Activated B cell treated with CpG ODN at 0.5 μM for 24 hours (primary cell): ENCODE data around the gene PDLIM7. TPM values are rescaled to one million over a fixed set of nuclear protein-coding genes. Genes with fewer than 3 reads are reported as not detected.
"Not testable (repeated sequence)": the region's sequence is repeated elsewhere in the genome, so short reads cannot be mapped to it uniquely, and the experiment has no call there.

Experiments used
- ATAC-seq: fragments of 200-7000 bp; cut with Tn5 transposase; one replicate; pipeline ENCODE4 v1.10.0; 2021; ENCODE audit warnings: low read depth, mild to moderate bottlenecking, moderate library complexity
- CTCF ChIA-PET: fragments of 350-600 bp; sonication (Branson Sonifier 250); formaldehyde crosslinking; loops from one replicate; lab custom pipeline; 2021; ENCODE audit warnings: antibody characterized with exemption; lab: Charles Lee
- POLR2A ChIA-PET: fragments of 350-600 bp; sonication (Branson Sonifier 250); formaldehyde crosslinking; loops from one replicate; lab custom pipeline; 2021; ENCODE audit warnings: antibody characterized with exemption; lab: Charles Lee
- DNase-seq: peaks from one replicate; pipeline ENCODE4 v3.0.0; 2022
- H3K27ac Mint-ChIP-seq: one replicate; pipeline ENCODE4 v1.8.0; 2020; ENCODE audit warnings: mixed read lengths
- H3K27me3 Mint-ChIP-seq: one replicate; pipeline ENCODE4 v1.8.0; 2021; ENCODE audit warnings: mixed read lengths
- H3K36me3 Mint-ChIP-seq: one replicate; pipeline ENCODE4 v1.8.0; 2021; ENCODE audit warnings: low read depth, mixed read lengths
- H3K4me1 Mint-ChIP-seq: one replicate; pipeline ENCODE4 v1.8.0; 2021; ENCODE audit warnings: mixed read lengths
- H3K4me3 Mint-ChIP-seq: one replicate; pipeline ENCODE4 v1.8.0; 2020; ENCODE audit warnings: mild to moderate bottlenecking, mixed read lengths
- H3K9me3 Mint-ChIP-seq: one replicate; pipeline ENCODE4 v1.8.0; 2020; ENCODE audit warnings: mixed read lengths
- CTCF ChIP-seq: fragments of 200-600 bp; IDR thresholded peaks from one replicate; pipeline ENCODE4 v1.8.0; 2022; ENCODE audit warnings: antibody characterized with exemption, mild to moderate bottlenecking
- intact Hi-C: fragments of 100-400 bp; cut with micrococcal nuclease; formaldehyde crosslinking; loops from one replicate; pipeline ENCODE4 v1.15.1; 2024
- total RNA-seq: library from RNA; stranded (reverse); gene quantifications from 2 replicates; pipeline ENCODE4 v1.2.3, GENCODE V29; 2022

Gene PDLIM7
- total RNA-seq, 1 donor from 2014 or later = 17.7 TPM

DNA sequence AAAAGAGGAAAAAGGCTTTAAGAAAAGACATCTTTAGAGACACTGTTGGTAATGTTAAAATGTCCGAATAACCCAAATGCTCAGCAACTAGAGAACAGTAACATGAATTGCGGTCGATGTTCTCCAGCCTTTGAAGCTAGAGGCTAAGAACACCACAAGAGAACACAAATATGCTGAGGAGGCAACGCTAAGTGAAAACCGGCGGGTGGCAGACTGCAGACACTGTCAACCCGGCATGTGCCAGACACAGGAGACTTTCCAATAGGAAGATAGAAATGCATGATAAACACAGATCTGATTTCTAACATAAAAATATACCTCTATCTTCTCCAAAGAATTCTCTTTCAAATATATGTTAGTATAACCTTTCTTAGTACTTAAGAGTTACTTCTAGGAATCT is 37.7 kb upstream of the PDLIM7 start:
- DNase-seq = no peak
- ChIA-PET POLR2A (no interaction called here), CTCF (no interaction called here)
- TF ChIP-seq CTCF = no peak
- intact Hi-C loops = no loop called here
- ATAC-seq = no peak
- Mint-ChIP-seq H3K4me3 (no peak overlapping the region), H3K27ac (no peak overlapping the region), H3K4me1 (no peaks in the 10 kb centered on the region), H3K9me3 (no peaks in the 10 kb centered on the region), H3K27me3 (no peaks in the 10 kb centered on the region), H3K36me3 (peaks cover 75% of the 10 kb centered on the region)

DNA sequence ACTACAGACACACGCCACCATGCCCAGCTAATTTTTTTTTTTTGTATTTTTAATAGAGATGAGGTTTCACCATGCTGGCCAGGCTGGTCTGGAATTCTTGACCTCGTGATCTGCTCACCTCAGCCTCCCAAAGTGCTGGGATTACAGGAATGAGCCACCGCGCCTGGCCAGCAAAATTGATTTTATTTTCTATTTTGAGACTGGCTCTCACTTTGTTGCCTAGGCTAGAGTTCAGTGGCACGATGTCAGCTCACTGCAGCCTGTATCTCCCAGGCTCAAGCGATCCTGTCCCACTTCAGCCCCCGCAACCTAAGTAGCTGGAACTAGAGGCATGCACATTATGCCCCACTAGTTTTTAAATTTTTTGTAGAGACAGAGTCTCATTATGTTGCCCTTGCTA is 37.0 kb upstream of the PDLIM7 start:
- CTCF ChIA-PET, ATAC-seq: not testable (repeated sequence)
- H3K36me3 Mint-ChIP-seq = peaks cover 73% of the 10 kb centered on the region

GRCh38 chr5:177531209-177531940 is 34.0 kb upstream of the PDLIM7 start:
- no peak for ATAC-seq
- ChIA-PET CTCF (interaction anchor here (0.8 kb wide), 1 partner anchor 10 kb away, joined by 3 read pairs; no protein-coding TSS in a partner anchor), POLR2A (interaction anchor here (0.6 kb wide), 1 partner anchor 28 kb away, joined by 4 read pairs; no protein-coding TSS in a partner anchor)
- no peak overlapping the region for H3K4me3 Mint-ChIP-seq
- no peak for TF ChIP-seq CTCF
- intact Hi-C loops = no loop called here
- peaks cover 49% of the 10 kb centered on the region for H3K36me3 Mint-ChIP-seq
- H3K27me3 Mint-ChIP-seq = no peaks in the 10 kb centered on the region
- no peak for DNase-seq
- H3K4me1 Mint-ChIP-seq = no peaks in the 10 kb centered on the region
- H3K9me3 Mint-ChIP-seq = no peaks in the 10 kb centered on the region
- no peak overlapping the region for H3K27ac Mint-ChIP-seq

More for the DNA sequence above, 37.0 kb upstream of the PDLIM7 start:
- H3K4me1 Mint-ChIP-seq, POLR2A ChIA-PET, DNase-seq, H3K27me3 Mint-ChIP-seq, intact Hi-C loops, H3K4me3 Mint-ChIP-seq, H3K9me3 Mint-ChIP-seq, H3K27ac Mint-ChIP-seq: not testable (repeated sequence)

GRCh38 chr5:177530638-177531037 is 33.2 kb upstream of the PDLIM7 start:
- ChIA-PET CTCF (interaction anchor here (0.8 kb wide), 1 partner anchor 9 kb away, joined by 3 read pairs; no protein-coding TSS in a partner anchor), POLR2A (interaction anchor here (0.6 kb wide), 1 partner anchor 27 kb away, joined by 4 read pairs; no protein-coding TSS in a partner anchor)
- no peak for DNase-seq
- no peak for TF ChIP-seq CTCF
- Mint-ChIP-seq H3K9me3 (no peaks in the 10 kb centered on the region), H3K36me3 (peaks cover 46% of the 10 kb centered on the region), H3K27me3 (no peaks in the 10 kb centered on the region), H3K4me3 (no peak overlapping the region), H3K4me1 (no peaks in the 10 kb centered on the region), H3K27ac (no peak overlapping the region)
- intact Hi-C loops = no loop called here
- no peak for ATAC-seq

DNA sequence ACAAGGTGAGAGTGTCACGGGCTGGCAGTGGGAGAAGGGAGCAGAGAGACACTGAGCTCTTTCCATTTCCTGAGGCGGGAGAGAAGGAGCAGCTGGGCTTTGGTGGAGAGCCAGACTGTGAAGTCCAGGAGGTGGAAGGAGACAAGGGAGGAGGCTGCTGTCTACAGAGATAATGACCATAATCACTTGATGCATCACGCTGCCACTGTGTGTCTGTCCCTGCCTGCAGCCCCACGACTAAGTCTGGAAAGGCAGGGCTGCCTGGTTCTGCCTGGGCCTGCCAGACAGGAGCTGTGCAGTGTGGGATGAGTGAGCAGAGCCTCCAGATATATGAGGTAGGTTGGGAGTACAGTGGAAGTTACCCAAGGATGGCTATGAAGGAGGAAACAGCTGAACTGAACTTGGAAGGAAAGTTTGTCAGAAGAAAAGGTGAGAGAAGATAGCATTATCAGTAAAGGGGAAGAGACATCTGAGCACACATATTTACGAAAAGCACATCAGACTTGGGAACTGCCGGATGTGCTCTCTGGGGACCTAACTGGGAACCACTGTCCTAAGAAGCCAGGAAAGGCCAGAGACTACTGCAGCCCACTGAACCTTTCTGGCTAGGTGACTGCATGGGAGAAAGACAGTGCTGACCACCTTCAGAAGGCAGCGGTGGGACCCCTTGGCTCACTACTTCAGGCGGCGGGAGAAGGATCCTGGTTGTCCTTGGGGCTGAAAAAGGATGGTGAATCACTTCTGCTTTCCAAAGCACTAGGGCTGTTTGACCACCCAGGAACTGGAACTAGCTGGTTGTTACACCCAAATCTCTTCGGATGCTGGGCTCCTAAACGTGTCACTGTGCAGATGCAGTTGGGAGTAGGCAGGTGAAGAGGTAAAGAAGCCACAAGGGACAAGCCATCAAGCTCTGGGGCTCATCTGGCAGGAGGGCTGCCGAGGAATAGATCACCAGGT is 32.1 kb upstream of the PDLIM7 start:
- no peak for TF ChIP-seq CTCF
- intact Hi-C loops = no loop called here
- ATAC-seq (no peak), DNase-seq (no peak)
- ChIA-PET POLR2A (no interaction called here), CTCF (no interaction called here)
- Mint-ChIP-seq H3K4me1 (no peaks in the 10 kb centered on the region), H3K27me3 (no peaks in the 10 kb centered on the region), H3K9me3 (no peaks in the 10 kb centered on the region), H3K27ac (no peak overlapping the region), H3K36me3 (peaks cover 47% of the 10 kb centered on the region), H3K4me3 (no peak overlapping the region)
